Measurements from ENCODE around the gene YES1.

DNA sequence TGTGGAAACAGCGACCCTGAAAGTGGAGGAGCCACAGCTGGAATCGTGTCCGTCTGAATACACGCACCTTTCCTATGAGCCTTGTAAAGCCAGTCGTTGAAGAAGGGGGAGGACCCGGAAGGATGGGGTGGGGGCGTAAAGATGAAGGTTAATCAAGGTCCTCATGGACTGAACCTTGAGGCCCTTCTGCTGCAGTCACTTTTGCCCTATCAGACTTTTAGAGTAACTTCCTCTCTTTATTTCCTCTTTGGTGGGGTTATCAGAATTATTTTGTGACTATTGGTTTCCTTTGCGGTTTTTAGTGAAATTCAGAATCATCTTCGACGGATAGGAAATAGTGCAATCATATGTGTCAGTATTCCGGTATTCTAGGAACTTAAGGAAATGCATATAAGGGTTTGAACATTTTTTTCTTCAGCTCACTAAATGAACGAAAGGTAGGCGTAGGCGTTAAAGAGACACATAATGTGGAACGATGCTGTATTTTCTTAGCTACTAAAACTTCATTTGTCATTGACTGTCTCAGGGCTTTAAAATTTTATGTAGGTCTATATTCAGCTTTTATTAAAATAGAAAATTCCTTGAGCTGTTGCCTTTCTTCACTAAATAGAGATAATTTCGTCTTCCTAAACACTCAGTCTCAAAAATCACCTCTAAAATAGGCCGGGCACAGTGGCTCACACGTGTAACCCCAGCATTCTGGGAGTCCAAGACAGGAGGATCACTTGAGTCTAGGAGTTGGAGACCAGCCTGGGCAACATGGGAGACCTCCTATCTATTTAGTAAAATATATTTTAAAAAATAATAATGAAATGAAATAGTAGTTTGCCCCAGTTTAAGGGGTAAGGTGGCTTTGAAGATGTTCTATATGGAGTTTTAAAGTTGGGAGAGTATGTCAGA is 1.4 kb upstream of the YES1 start:
- TF ChIP-seq, protein P1, sequence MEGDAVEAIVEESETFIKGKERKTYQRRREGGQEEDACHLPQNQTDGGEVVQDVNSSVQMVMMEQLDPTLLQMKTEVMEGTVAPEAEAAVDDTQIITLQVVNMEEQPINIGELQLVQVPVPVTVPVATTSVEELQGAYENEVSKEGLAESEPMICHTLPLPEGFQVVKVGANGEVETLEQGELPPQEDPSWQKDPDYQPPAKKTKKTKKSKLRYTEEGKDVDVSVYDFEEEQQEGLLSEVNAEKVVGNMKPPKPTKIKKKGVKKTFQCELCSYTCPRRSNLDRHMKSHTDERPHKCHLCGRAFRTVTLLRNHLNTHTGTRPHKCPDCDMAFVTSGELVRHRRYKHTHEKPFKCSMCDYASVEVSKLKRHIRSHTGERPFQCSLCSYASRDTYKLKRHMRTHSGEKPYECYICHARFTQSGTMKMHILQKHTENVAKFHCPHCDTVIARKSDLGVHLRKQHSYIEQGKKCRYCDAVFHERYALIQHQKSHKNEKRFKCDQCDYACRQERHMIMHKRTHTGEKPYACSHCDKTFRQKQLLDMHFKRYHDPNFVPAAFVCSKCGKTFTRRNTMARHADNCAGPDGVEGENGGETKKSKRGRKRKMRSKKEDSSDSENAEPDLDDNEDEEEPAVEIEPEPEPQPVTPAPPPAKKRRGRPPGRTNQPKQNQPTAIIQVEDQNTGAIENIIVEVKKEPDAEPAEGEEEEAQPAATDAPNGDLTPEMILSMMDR (IDR thresholded peaks at IDR 0.05): no peak
- no peak for TF ChIP-seq POLR2AphosphoS5 (IDR thresholded peaks at IDR 0.05)
- TF ChIP-seq POLR2A (IDR thresholded peaks at IDR 0.05): no peak

Measured in prostate gland (tissue), 2 donors.